GM21619 (cell line): ENCODE measurements around the gene CADM2.
"Not testable (repeated sequence)": the region's sequence is repeated elsewhere in the genome, so short reads cannot be mapped to it uniquely, and the experiment has no call there.

Experiments
- ATAC-seq: cut with Tn5 transposase; IDR thresholded peaks from one replicate; pipeline ENCODE4 v1.9.1; 2021; ENCODE audit not compliant: unreplicated experiment

The CADM2 gene

GRCh38 chr3:85074003-85074402, 115.2 kb downstream of the CADM2 start:
- ATAC-seq: no peak

DNA sequence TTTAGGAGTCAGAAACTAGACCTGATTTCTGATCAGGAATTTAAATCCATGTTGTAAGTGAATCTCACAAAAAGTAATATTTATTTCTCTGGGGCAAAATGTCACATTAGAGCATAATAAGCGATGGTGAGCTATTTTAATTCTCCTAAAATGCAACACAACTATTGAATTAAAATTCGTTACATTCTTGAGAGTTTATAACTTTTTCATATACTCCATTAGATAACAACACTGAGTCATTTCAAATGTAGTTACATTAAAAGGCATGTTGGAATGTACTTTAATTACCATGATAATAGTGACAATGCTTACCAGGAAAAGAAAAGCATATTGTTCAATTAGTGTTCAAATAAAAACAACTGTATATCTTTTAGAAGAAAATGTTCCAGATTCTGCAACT, 116.9 kb downstream of the CADM2 start:
- no peak for ATAC-seq

- ATAC-seq: no peak
These were observed 118.2 kb downstream of the CADM2 start for GRCh38 chr3:85077018-85077417.

GRCh38 chr3:85081191-85081906, 122.6 kb downstream of the CADM2 start:
- ATAC-seq: no peak

- ATAC-seq: no peak
These were observed 131.7 kb downstream of the CADM2 start for GRCh38 chr3:85090495-85090894.

- no peak for ATAC-seq
These were observed 141.5 kb downstream of the CADM2 start for GRCh38 chr3:85100316-85100715.

- ATAC-seq: no peak
These were observed 144.0 kb downstream of the CADM2 start for GRCh38 chr3:85102781-85103180.

- no peak for ATAC-seq
These were observed 151.6 kb downstream of the CADM2 start for GRCh38 chr3:85110393-85110792.

GRCh38 chr3:85120879-85121278, 162.1 kb downstream of the CADM2 start:
- no peak for ATAC-seq

DNA sequence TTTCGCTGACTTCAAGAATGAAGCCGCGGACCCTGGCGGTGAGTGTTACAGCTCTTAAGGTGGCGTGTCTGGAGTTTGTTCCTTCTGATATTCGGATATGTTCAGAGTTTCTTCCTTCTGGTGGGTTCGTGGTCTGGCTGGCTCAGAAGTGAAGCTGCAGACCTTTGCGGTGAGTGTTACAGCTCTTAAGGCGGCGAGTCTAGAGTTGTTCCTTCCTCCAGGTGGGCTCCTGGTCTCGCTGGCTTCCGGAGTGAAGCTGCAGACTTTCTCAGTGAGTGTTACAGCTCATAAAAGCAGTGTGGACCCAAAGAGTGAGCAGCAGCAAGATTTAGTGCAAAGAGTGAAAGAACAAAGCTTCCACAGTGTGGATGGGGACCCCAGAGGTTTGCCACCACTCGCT, 174.1 kb downstream of the CADM2 start:
- not testable (repeated sequence) for ATAC-seq

DNA sequence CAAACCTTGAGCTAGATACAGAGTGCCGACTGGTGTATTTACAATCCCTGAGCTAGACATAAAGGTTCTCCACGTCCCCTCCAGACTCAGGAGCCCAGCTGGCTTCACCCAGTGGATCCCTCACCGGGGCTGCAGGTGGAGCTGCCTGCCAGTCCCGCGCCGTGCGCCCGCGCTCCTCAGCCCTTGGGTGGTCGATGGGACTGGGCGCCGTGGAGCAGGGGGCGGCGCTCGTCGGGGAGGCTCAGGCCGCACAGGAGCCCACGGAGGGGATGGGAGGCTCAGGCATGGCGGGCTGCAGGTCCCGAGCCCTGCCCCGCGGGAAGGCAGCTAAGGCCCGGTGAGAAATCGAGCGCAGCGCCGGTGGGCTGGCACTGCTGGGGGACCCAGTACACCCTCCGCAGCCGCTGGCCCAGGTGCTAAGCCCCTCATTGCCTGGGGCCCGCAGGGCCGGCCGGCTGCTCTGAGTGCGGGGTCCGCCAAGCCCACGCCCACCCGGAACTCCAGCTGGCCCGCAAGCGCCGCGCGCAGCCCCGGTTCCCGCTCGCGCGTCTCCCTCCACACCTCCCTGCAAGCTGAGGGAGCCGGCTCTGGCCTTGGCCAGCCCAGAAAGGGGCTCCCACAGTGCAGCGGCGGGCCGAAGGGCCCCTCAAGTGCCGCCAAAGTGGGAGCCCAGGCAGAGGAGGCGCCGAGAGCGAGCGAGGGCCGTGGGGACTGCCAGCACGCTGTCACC, 175.1 kb downstream of the CADM2 start:
- ATAC-seq: not testable (repeated sequence)

GRCh38 chr3:85142626-85143025, 183.8 kb downstream of the CADM2 start:
- no peak for ATAC-seq

DNA sequence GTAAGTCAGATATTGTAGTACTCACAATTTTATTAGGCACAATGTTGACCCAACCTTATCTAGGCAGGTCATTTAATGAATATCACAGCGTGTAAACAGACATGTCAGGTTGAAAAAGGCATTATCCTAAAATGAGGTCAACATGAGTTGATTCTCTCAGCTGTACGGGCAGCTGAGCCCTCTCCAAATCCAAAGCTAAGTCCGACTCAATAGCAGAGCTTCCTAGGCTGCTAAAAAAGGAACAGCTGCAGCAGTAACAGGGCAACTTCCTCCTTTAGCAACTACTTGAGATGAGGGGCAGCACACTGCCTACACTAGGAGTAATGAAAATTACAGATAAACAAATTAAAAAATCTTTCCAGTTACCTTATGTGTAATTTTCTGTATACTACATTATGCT, 189.2 kb downstream of the CADM2 start:
- no peak for ATAC-seq

DNA sequence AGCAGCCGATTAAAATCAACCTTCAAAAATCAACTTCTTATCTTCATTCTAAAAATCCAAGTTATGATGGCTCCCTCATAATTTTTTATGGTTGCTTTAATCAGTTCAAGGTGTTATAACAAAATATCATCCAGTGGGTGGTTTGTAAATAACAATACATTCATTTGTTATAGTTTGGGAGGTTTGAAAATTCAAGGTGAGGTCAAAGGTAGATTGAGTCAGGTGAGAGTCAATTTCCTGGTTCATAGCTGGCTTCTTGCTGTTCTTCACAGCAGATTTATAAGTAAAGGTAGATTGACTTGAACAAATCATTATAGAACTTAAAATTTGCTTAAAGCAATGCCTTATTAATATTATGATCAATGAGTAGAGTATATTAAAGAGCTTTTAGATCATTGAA, 192.8 kb downstream of the CADM2 start:
- ATAC-seq: no peak

DNA sequence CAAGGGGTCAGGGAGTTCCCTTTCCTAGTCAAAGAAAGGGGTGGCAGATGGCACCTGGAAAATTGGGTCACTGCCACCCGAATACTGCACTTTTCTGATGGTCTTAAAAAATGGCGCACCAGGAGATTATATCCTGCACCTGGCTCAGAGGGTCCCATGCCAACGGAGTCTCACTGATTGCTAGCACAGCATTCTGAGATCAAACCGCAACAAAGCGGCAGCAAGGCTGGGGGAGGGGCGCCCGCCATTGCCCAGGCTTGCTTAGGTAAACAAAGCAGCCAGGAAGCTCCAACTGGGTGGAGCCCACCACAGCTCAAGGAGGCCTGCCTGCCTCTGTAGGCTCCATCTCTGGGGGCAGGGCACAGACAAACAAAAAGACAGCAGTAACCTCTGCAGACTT, 194.5 kb downstream of the CADM2 start:
- ATAC-seq: not testable (repeated sequence)

- no peak for ATAC-seq
These were observed 200.6 kb downstream of the CADM2 start for GRCh38 chr3:85159376-85159775.

DNA sequence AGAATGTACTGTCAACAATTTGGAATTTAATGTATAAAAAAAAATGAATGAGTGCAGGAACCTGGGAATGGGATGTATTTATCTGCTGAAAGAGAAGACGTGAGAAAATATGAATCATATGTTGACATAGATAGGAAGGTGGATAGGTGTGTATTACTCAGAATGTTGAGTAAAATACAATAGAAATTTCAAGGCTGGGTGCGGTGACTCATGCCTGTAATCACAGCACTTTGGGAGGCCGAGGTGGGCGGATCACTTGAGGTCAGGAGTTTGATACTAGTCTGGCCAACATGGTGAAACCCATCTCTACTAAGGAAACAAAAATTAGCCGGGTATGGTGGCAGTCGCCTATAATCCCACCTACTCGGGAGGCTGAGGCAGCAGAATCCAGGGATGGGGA, 202.8 kb downstream of the CADM2 start:
- ATAC-seq: no peak

GRCh38 chr3:85162905-85163304, 204.1 kb downstream of the CADM2 start:
- ATAC-seq: no peak

DNA sequence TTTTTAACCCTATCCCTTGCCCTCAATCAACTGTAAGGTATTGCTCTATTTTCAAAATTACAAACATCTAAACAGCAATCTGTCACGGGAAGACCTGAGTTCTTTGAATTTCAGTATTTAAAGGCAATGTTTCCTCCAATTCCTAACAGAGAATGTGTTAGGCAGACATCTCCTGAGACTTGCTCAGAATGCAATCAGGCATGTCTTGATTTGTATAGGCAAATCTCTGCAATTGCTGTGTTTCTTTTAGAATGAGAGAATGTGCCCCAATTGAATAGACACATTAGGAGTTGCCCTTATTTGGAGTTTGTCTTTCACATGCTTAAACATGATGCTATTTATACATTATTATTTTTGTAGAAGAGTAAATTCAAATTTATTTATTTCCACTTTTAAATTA, 205.6 kb downstream of the CADM2 start:
- ATAC-seq: no peak

GRCh38 chr3:85167576-85167975, 208.8 kb downstream of the CADM2 start:
- ATAC-seq: no peak

- ATAC-seq: no peak
These were observed 211.9 kb downstream of the CADM2 start for GRCh38 chr3:85170646-85171045.

DNA sequence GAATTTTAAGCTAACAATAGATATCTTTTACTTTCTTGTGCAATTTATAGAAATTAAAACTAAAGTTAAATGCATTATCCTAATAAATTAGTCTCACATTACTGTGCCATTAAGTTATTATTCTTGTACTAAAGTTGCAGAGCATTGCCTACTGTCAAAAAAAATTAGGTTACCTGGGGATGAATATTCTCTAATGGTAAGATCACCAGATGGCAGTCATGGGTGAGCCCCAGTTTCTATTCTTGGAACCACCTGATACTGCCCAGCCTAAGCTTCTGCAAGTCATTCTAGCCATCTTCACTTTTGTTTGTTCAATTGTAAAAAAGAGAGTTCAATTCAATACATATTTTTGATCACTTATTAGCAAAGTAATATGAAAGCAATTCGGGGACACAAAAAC, 213.2 kb downstream of the CADM2 start:
- ATAC-seq: no peak

DNA sequence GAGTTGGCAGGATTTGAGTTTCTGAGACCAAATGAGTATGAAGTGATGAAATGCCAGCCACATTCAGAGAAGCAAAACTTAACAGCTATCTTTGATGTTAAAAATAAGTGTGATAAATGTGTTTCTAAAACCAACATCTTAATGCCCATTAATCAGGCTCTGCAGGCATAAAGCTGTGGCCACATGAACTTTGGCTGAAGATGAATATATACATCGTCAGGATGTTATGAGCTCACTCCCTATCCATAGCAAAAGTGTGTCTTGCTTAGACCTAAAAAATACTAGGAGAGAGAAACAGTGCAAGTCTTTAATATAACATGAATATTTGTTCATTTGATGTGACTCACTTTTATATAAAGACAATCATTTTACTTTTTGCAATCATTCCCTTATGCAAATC, 218.0 kb downstream of the CADM2 start:
- no peak for ATAC-seq
